GM12878 (cell line): Measurements from ENCODE around the gene MIPOL1. TPM values are rescaled to one million over a fixed set of nuclear protein-coding genes. Genes with fewer than 3 reads are reported as not detected.
A peak's percentile ranks its signal among the peaks of the same experiment; 100 is the strongest.

Source experiments
- ATAC-seq: fragments of 200-7000 bp; cut with Tn5 transposase; 3 replicates; pipeline ENCODE4 v1.9.1; 2020; ENCODE audit warnings: mild to moderate bottlenecking, moderate library complexity
- Bru-seq: library from RNA; stranded (reverse); fragments of 400-500 nt; gene quantifications from one replicate; lab custom pipeline; 2021; lab: Mats Ljungman, UMichigan
- BruChase-seq, 2 experiments: library from RNA; stranded (reverse); fragments of 400-500 nt; gene quantifications; one replicate each; lab custom pipeline; 2021; lab: Mats Ljungman, UMichigan
- BruUV-seq: library from RNA; stranded (reverse); fragments of 400-500 nt; replicated peaks from 2 replicates; lab custom pipeline; 2021; lab: Mats Ljungman, UMichigan
- CTCF ChIA-PET: fragments of 300-600 bp; sonication (Branson Sonifier 250); formaldehyde crosslinking; extraction: SDS; loops from one replicate; lab custom pipeline; 2021; ENCODE audit warnings: inconsistent platforms; lab: Yijun Ruan, JAX
- POLR2A ChIA-PET: fragments of 350-600 bp; formaldehyde crosslinking; extraction: SDS; loops from one replicate; lab custom pipeline; 2021; ENCODE audit warnings: inconsistent platforms; lab: Charles Lee
- RAD21 ChIA-PET: fragments of 300-600 bp; sonication (Branson Sonifier 250); formaldehyde crosslinking; loops from one replicate; lab custom pipeline; 2023; ENCODE audit warnings: antibody characterized with exemption; ENCODE audit not compliant: unreplicated experiment; lab: Charles Lee
- SMC1A ChIA-PET: fragments of 300-600 bp; sonication (Branson Sonifier 250); formaldehyde crosslinking; loops from one replicate; lab custom pipeline; 2023; ENCODE audit not compliant: unreplicated experiment, uncharacterized antibody; lab: Charles Lee
- DNase-seq: peaks from one replicate; pipeline ENCODE4 v3.0.0-alpha.2; 2011; ENCODE audit warnings: low read depth, low spot score
- FAIRE-seq: peaks from 3 replicates; lab custom pipeline; 2011; peaks lifted over from hg19 to GRCh38; lab: Jason Lieb, UNC
- H2AFZ ChIP-seq: 2 replicates; pipeline ENCODE4 v1.6.0; 2011; ENCODE audit warnings: low read depth, low read length, control low read depth; ENCODE audit not compliant: control insufficient read depth
- H3K27ac ChIP-seq: 2 replicates; pipeline ENCODE4 v1.5.1; 2011; ENCODE audit warnings: control low read depth; ENCODE audit not compliant: control insufficient read depth, insufficient read depth
- H3K27me3 ChIP-seq, 2 experiments: replicated peaks in 1 of 2; 2 replicates each; pipeline versions ENCODE4 v1.6.0 to v1.6.1; 2011; ENCODE audit warnings: low read length in 1 of 2; ENCODE audit not compliant: control insufficient read depth in 2 of 2, insufficient read depth in 2 of 2
- H3K36me3 ChIP-seq, 2 experiments: 2 replicates each; pipeline ENCODE4 v1.5.1; 2011; ENCODE audit warnings: low read length in 1 of 2; ENCODE audit not compliant: control insufficient read depth in 2 of 2, insufficient read depth in 2 of 2
- H3K4me1 ChIP-seq: 2 replicates; pipeline ENCODE4 v1.6.1; 2011; ENCODE audit warnings: mild to moderate bottlenecking, low read length, moderate library complexity, mixed read lengths; ENCODE audit not compliant: control insufficient read depth, insufficient read depth
- H3K4me2 ChIP-seq: 2 replicates; pipeline ENCODE4 v1.6.0; 2011; ENCODE audit warnings: control low read depth; ENCODE audit not compliant: control insufficient read depth, insufficient read depth
- H3K4me3 ChIP-seq: fragments of 200-600 bp; sonication (generic); 2 replicates; pipeline ENCODE4 v1.5.1; 2016
- H3K79me2 ChIP-seq: 2 replicates; pipeline ENCODE4 v1.6.0; 2011; ENCODE audit warnings: low read length; ENCODE audit not compliant: control insufficient read depth, insufficient read depth
- H3K9ac ChIP-seq: 2 replicates; pipeline ENCODE4 v1.8.0; 2011; ENCODE audit warnings: low read length, control low read depth, mixed read lengths; ENCODE audit not compliant: control insufficient read depth, insufficient read depth
- H3K9me3 ChIP-seq: replicated peaks from 3 replicates; pipeline ENCODE4 v1.5.1; 2011; ENCODE audit warnings: mild to moderate bottlenecking, low read length; ENCODE audit not compliant: control insufficient read depth, insufficient read depth
- H4K20me1 ChIP-seq: 2 replicates; pipeline ENCODE4 v1.6.0; 2011; ENCODE audit not compliant: control insufficient read depth, insufficient read depth
- CREB1 ChIP-seq: IDR thresholded peaks from 2 replicates; pipeline ENCODE4 v1.6.1; 2012; ENCODE audit warnings: low read depth, mild to moderate bottlenecking, inconsistent platforms
- GABPA ChIP-seq: IDR thresholded peaks from 2 replicates; pipeline ENCODE4 v1.6.1; 2014; ENCODE audit warnings: antibody characterized with exemption, low read depth, mild to moderate bottlenecking, inconsistent platforms
- HDGF ChIP-seq: fragments of 450-650 bp; IDR thresholded peaks from 2 replicates; pipeline ENCODE4 v1.6.1; 2016; ENCODE audit warnings: antibody characterized with exemption
- NR2C2 ChIP-seq: IDR thresholded peaks from 2 replicates; pipeline ENCODE4 v1.6.1; 2011; ENCODE audit warnings: borderline replicate concordance, low read depth; ENCODE audit not compliant: control insufficient read depth, insufficient read length
- NRF1 ChIP-seq: conservative IDR thresholded peaks from 2 replicates; pipeline ENCODE4 v1.6.1; 2011; ENCODE audit warnings: mild to moderate bottlenecking, low read depth, low read length, improper control_type of control experiment
- PML ChIP-seq: IDR thresholded peaks from 2 replicates; pipeline ENCODE4 v1.6.1; 2012; ENCODE audit warnings: low read length, inconsistent platforms
- TBL1XR1 ChIP-seq: IDR thresholded peaks from 2 replicates; pipeline ENCODE4 v1.6.1; 2012; ENCODE audit warnings: low read depth, low read length, improper control_type of control experiment
- ZNF217 ChIP-seq: fragments of 450-650 bp; IDR thresholded peaks from 2 replicates; pipeline ENCODE4 v1.6.1; 2017; ENCODE audit warnings: antibody characterized with exemption, mild to moderate bottlenecking
- ZNF24 ChIP-seq: fragments of 450-650 bp; IDR thresholded peaks from 2 replicates; pipeline ENCODE4 v1.6.1; 2017; ENCODE audit warnings: antibody characterized with exemption, mild to moderate bottlenecking
- WGBS: methylation state at CpG from one replicate; pipeline ENCODE4 v1.1.6; 2016; ENCODE audit warnings: low lambda C conversion rate; ENCODE audit not compliant: insufficient replicate concordance, insufficient coverage; ENCODE audit errors: missing lambda C conversion rate; 5-methylcytosine and 5-hydroxymethylcytosine counted together
- in situ Hi-C: fragments of 300-500 bp; cut with MboI; formaldehyde crosslinking; loops from 9 replicates; pipeline ENCODE4 v1.14.3; 2018; ENCODE audit warnings: mixed read lengths
- intact Hi-C: fragments of 100-400 bp; cut with micrococcal nuclease; formaldehyde crosslinking; loops from one replicate; pipeline ENCODE4 v1.14.2; 2022; ENCODE audit not compliant: unreplicated experiment
- long read RNA-seq, 2 experiments: library from polyadenylated mRNA; unstranded; transcript quantifications; one replicate each; pipeline ENCODE4 v2.0.0, GENCODE V29; 2019 to 2020
- polyA minus RNA-seq, 3 experiments: library from RNA; depleted of rRNA, polyadenylated mRNA; stranded (reverse); fragments of >200 nt; gene quantifications; 2 replicates each; pipeline ENCODE4 v1.2.3, GENCODE V29; 2011
- polyA plus RNA-seq, 11 experiments: library from polyadenylated mRNA; depleted of rRNA in 4 of 11; unstranded in 6 of 11; stranded (reverse) in 5 of 11; fragments of >200 nt; fragmentation: Nextera tagmentation in 4 of 11; fragmentation: Illumina TruSeq in 1 of 11; extraction: Ambion mirVana in 4 of 11; extraction: Trizol in 1 of 11; gene quantifications; 1 replicate in 1 of 11; 2 replicates in 10 of 11; pipeline versions ENCODE4 v1.2.1 to v1.2.3, GENCODE V29; 2011 to 2016; ENCODE audit warnings: inconsistent platforms in 2 of 11, missing spikeins in 2 of 11, low read depth in 1 of 11
- total RNA-seq, 4 experiments: library from RNA; depleted of rRNA in 3 of 4; stranded (reverse); fragments of >200 nt in 3 of 4; fragmentation: Illumina TruSeq in 1 of 4; extraction: Trizol in 1 of 4; gene quantifications; 2 replicates each; pipeline versions ENCODE4 v1.2.1 to v1.2.3, GENCODE V29; 2013 to 2021
- TF ChIP-seq, protein P1 (sequence below): fragments of 450-650 bp; IDR thresholded peaks from 2 replicates; pipeline ENCODE4 v1.6.1; 2017; ENCODE audit warnings: antibody characterized with exemption, mild to moderate bottlenecking, moderate library complexity
- TF ChIP-seq, protein P2 (sequence below): fragments of 450-650 bp; IDR thresholded peaks from 2 replicates; pipeline ENCODE4 v1.6.1; 2016; ENCODE audit warnings: mild to moderate bottlenecking, moderate library complexity, borderline replicate concordance

MIPOL1 gene, protein sequence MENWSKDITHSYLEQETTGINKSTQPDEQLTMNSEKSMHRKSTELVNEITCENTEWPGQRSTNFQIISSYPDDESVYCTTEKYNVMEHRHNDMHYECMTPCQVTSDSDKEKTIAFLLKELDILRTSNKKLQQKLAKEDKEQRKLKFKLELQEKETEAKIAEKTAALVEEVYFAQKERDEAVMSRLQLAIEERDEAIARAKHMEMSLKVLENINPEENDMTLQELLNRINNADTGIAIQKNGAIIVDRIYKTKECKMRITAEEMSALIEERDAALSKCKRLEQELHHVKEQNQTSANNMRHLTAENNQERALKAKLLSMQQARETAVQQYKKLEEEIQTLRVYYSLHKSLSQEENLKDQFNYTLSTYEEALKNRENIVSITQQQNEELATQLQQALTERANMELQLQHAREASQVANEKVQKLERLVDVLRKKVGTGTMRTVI
- not detected in 2 replicates for total RNA-seq (2013; cell fraction: nucleolus; rRNA removed)
- not detected in 2 replicates for total RNA-seq (2014; rRNA removed)
- total RNA-seq (2014; rRNA removed; fragmentation: Illumina TruSeq; extraction: Trizol), result not detected in 2 replicates
- not detected in 2 replicates for total RNA-seq (2021)
- polyA plus RNA-seq (2011; ENCODE audit: low read depth), result not detected
- not detected in 2 replicates for polyA plus RNA-seq (2011; rRNA removed)
- polyA plus RNA-seq (2011; cell fraction: cytosol; rRNA removed), result not detected in 2 replicates
- not detected in 2 replicates for polyA plus RNA-seq (2011; cell fraction: nucleus; rRNA removed)
- not detected in 2 replicates for polyA plus RNA-seq (2012)
- polyA plus RNA-seq (2014; fragmentation: Illumina TruSeq; extraction: Trizol), result not detected in 2 replicates
- polyA plus RNA-seq (2014; fragmentation: Nextera tagmentation; extraction: Ambion mirVana), result not detected
- not detected in 2 replicates for polyA plus RNA-seq (2014; rRNA removed)
- under 1 TPM in 1 of 2 experiments, not detected in 1; 0.06 TPM for polyA plus RNA-seq (2016; fragmentation: Nextera tagmentation; extraction: Ambion mirVana)
- not detected in 2 replicates for polyA minus RNA-seq (2011; rRNA and poly(A)+ RNA removed)
- polyA minus RNA-seq (2011; cell fraction: cytosol; rRNA and poly(A)+ RNA removed), result not detected in 2 replicates
- polyA minus RNA-seq (2011; cell fraction: nucleus; rRNA and poly(A)+ RNA removed), result not detected in 2 replicates
- Bru-seq, nascent RNA, result percentile 6 among the genes with signal in this experiment
- BruChase-seq, experiment 1, labeled RNA remaining after a 6-hour chase, result percentile 7 among the genes with signal in this experiment
- BruChase-seq, experiment 2, labeled RNA remaining after a 2-hour chase, result percentile 9 among the genes with signal in this experiment
- long read RNA-seq, experiment 1, result 0 reads
- long read RNA-seq, experiment 2, partial matches to known transcripts, result 0 of 2 reads
- long read RNA-seq, experiment 2, other reads (novel, unspliced or antisense), result 2 of 2 reads

DNA sequence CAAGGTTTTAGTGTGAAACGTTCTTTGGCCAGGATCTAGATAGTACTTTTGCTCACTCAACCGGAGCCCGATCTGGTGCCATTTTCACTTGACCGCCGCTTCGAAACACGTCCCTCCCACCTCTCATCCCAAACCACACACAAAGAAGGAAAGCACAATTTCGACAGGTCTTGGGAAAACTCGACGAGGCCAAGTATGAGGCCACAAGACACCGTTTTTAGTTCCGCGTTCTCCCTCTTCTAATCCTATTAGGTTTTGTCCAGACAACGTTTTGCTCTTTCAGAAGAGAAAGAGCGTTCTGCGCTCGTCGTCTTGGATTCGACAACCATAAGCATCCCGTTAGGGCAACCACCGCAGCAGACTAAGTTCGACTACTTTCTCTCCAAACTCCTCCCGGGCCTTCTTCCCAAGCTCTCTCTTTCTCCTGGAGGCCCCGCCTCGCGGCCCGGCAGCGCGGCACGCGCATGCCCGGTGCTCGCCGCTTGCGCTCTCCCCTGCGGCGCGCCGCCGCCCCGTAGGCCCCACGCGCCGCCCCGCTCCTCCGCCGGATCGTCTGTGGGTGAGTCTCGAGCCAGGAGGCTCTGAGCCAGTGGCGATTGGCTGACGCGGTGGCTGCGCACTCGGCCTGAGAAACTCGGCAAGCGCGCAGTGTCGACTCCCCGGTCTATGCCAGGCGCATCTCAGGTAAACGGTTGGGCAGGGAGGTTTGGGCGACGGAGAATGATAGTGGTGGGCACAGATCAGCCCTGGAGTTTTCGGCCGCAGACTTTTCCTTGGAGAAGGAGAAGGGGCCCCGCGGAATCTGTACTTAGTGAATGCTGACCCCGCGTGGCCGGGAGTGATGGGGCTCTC is at the start of gene MIPOL1:
Gene MIPOL1, plus strand, starts transcription at position 517 of the 852 bp plus-strand sequence. CDS start 49,952 bp downstream, outside the sequence.
- DNase-seq (no peak), ATAC-seq (no peak), FAIRE-seq (no peak)
- ChIA-PET SMC1A (no interaction called here), CTCF (interaction anchor here (0.6 kb wide), 1 partner anchor 8 kb away, joined by 3 read pairs; no protein-coding TSS in a partner anchor), POLR2A (interaction anchor here (0.6 kb wide), 1 partner anchor 399 kb away, joined by 5 read pairs; no protein-coding TSS in a partner anchor), RAD21 (no interaction called here)
- Histone ChIP-seq H3K4me3 (no peak within 1 kb of the TSS), H4K20me1 (no peaks in the 10 kb centered on the region), H3K4me1 (no peaks in the 10 kb centered on the region), H3K9ac (no peak within 1 kb of the TSS), H3K27me3 (no peaks in the 10 kb centered on the region), H3K79me2 (no peaks in the 10 kb centered on the region), H3K4me2 (no peak within 1 kb of the TSS), H3K9me3 (no peaks in the 10 kb centered on the region; the same call in 2 of the 3 replicates), H2AFZ (no peak within 1 kb of the TSS), H3K27ac (no peak within 1 kb of the TSS), H3K36me3 (no peaks in the 10 kb centered on the region)
- 64% methylated on average over 59 of the region's 70 CpGs for WGBS
- BruUV-seq, result no TSS peak
- intact Hi-C loops (no loop called here), in situ Hi-C loops (no loop called here)
- TF ChIP-seq NR2C2 (no peak), TBL1XR1 (no peak), GABPA (no peak), CREB1 (no peak), HDGF (no peak), ZNF217 (no peak), PML (no peak), NRF1 (no peak), ZNF24 (no peak)
- TF ChIP-seq, protein P1, sequence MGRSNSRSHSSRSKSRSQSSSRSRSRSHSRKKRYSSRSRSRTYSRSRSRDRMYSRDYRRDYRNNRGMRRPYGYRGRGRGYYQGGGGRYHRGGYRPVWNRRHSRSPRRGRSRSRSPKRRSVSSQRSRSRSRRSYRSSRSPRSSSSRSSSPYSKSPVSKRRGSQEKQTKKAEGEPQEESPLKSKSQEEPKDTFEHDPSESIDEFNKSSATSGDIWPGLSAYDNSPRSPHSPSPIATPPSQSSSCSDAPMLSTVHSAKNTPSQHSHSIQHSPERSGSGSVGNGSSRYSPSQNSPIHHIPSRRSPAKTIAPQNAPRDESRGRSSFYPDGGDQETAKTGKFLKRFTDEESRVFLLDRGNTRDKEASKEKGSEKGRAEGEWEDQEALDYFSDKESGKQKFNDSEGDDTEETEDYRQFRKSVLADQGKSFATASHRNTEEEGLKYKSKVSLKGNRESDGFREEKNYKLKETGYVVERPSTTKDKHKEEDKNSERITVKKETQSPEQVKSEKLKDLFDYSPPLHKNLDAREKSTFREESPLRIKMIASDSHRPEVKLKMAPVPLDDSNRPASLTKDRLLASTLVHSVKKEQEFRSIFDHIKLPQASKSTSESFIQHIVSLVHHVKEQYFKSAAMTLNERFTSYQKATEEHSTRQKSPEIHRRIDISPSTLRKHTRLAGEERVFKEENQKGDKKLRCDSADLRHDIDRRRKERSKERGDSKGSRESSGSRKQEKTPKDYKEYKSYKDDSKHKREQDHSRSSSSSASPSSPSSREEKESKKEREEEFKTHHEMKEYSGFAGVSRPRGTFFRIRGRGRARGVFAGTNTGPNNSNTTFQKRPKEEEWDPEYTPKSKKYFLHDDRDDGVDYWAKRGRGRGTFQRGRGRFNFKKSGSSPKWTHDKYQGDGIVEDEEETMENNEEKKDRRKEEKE, result no peak
- TF ChIP-seq, protein P2, sequence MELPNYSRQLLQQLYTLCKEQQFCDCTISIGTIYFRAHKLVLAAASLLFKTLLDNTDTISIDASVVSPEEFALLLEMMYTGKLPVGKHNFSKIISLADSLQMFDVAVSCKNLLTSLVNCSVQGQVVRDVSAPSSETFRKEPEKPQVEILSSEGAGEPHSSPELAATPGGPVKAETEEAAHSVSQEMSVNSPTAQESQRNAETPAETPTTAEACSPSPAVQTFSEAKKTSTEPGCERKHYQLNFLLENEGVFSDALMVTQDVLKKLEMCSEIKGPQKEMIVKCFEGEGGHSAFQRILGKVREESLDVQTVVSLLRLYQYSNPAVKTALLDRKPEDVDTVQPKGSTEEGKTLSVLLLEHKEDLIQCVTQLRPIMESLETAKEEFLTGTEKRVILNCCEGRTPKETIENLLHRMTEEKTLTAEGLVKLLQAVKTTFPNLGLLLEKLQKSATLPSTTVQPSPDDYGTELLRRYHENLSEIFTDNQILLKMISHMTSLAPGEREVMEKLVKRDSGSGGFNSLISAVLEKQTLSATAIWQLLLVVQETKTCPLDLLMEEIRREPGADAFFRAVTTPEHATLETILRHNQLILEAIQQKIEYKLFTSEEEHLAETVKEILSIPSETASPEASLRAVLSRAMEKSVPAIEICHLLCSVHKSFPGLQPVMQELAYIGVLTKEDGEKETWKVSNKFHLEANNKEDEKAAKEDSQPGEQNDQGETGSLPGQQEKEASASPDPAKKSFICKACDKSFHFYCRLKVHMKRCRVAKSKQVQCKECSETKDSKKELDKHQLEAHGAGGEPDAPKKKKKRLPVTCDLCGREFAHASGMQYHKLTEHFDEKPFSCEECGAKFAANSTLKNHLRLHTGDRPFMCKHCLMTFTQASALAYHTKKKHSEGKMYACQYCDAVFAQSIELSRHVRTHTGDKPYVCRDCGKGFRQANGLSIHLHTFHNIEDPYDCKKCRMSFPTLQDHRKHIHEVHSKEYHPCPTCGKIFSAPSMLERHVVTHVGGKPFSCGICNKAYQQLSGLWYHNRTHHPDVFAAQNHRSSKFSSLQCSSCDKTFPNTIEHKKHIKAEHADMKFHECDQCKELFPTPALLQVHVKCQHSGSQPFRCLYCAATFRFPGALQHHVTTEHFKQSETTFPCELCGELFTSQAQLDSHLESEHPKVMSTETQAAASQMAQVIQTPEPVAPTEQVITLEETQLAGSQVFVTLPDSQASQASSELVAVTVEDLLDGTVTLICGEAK, result no peak
